Suprapubic skin (tissue), 4 donors: ENCODE measurements around the gene NDUFV3.

Experiments
- CTCF ChIP-seq, 2 donors: fragments of 200-600 bp in 1 of 2; fragments of 450-650 bp in 1 of 2; sonication (generic) in 1 of 2; IDR thresholded peaks; one replicate each; pipeline ENCODE4 v1.5.1; 2016 to 2019; ENCODE audit warnings: antibody characterized with exemption in 2 of 2, mild to moderate bottlenecking in 1 of 2, moderate library complexity in 1 of 2
- EP300 ChIP-seq: sonication (generic); formaldehyde crosslinking; IDR thresholded peaks from one replicate; pipeline ENCODE4 v1.6.1; 2017; ENCODE audit warnings: antibody characterized with exemption
- POLR2A ChIP-seq, 2 donors: fragments of 450-650 bp; IDR thresholded peaks; one replicate each; pipeline ENCODE4 v1.6.1; 2017; ENCODE audit warnings: antibody characterized with exemption in 2 of 2, mild to moderate bottlenecking in 2 of 2, moderate library complexity in 2 of 2
- POLR2AphosphoS5 ChIP-seq, 3 donors: sonication (generic); formaldehyde crosslinking; IDR thresholded peaks; one replicate each; pipeline ENCODE4 v1.6.1; 2017; ENCODE audit warnings: antibody characterized with exemption in 3 of 3

- TF ChIP-seq CTCF (IDR thresholded peaks at IDR 0.05) (no peak), POLR2A (IDR thresholded peaks at IDR 0.05) (no peak), POLR2AphosphoS5 (IDR thresholded peaks at IDR 0.05) (no peak), EP300 (no peak)
Observed at GRCh38 chr21:42878678-42878992, 14.5 kb upstream of the NDUFV3 start.
